HFF-Myc (cell line): Measurements from ENCODE around the gene PLEKHG7.
"Not testable (repeated sequence)": the region's sequence is repeated elsewhere in the genome, so short reads cannot be mapped to it uniquely, and the experiment has no call there.

Experiments used
- DNase-seq: peaks from one replicate; pipeline ENCODE4 v3.0.0-alpha.2; 2011; ENCODE audit warnings: low read depth; ENCODE audit errors: extremely low read depth
- H3K4me3 ChIP-seq: replicated peaks from 2 replicates; pipeline ENCODE4 v1.5.1; 2011; ENCODE audit warnings: low read depth, mild to moderate bottlenecking, control low read depth, low read length
- CTCF ChIP-seq: IDR thresholded peaks from 2 replicates; pipeline ENCODE4 v1.5.1; 2012; ENCODE audit warnings: mild to moderate bottlenecking, low read depth, low read length, control low read depth; ENCODE audit errors: missing control alignments

The PLEKHG7 gene

GRCh38 chr12:92665496-92665895, 37.3 kb upstream of the PLEKHG7 start:
- no peak for DNase-seq
- no peak for TF ChIP-seq CTCF
- H3K4me3 ChIP-seq: no peak overlapping the region

DNA sequence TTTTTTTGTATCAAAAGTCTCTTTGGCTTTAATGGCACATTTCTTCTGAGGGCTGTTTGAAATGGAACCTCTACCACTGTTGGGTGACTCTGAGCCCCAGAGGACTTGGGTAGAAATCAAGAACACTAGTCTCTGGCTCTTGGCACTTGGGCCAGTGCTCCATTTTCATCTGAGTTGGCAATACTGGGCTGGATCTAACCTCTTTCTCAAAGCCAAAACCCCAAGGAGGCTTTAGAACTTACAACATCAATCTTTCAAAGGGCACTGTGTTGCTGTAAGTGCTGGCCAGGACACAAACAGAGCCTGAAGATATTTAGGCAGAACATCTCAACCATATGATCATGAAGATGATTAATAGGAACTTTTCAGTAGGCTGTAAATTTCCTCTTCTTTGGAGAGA, 34.0 kb upstream of the PLEKHG7 start:
- H3K4me3 ChIP-seq: no peak overlapping the region
- no peak for TF ChIP-seq CTCF
- no peak for DNase-seq

- H3K4me3 ChIP-seq, DNase-seq: not testable (repeated sequence)
Measured at GRCh38 chr12:92671524-92671923, 31.3 kb upstream of the PLEKHG7 start.

DNA sequence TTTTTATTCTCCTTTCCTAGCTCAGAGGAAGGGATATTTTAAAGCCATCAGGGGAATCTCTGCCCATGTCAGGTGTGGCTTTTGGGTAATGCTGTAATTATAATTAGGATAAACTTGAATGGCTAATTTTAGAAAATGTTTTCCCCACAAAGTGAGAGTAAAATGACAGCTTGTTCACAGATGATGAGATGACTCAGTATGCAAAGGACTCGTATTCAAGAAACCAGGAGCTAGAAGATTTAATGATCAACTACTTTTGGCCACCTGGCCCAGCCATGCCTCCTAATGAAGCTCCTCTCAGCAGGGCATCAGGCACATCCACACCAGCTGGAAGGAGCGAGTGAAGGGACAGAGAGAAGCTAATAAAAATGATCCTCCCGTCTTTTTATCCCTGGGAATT, 29.0 kb upstream of the PLEKHG7 start:
- H3K4me3 ChIP-seq: no peak overlapping the region
- DNase-seq: no peak
- no peak for TF ChIP-seq CTCF

DNA sequence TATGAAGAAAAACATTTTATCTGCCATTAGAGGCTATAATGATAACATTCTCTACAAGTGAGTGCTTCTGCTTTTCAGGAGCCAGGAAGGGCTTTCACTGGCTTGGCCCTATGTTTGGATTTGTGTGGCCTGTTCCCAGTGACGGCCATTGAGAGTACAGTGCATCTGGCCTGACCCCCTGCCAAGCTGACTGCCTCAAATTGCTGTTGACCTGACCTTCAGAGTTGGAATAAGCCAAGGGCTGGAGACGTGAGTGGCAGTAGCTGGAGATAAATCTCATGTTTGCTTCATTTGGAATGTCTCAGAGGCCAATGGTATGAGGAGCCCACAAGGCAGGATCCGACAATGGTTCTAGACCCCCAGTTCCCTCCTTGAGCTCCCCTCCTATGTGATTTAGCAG, 28.3 kb upstream of the PLEKHG7 start:
- no peak for TF ChIP-seq CTCF
- no peak for DNase-seq
- no peak overlapping the region for H3K4me3 ChIP-seq

DNA sequence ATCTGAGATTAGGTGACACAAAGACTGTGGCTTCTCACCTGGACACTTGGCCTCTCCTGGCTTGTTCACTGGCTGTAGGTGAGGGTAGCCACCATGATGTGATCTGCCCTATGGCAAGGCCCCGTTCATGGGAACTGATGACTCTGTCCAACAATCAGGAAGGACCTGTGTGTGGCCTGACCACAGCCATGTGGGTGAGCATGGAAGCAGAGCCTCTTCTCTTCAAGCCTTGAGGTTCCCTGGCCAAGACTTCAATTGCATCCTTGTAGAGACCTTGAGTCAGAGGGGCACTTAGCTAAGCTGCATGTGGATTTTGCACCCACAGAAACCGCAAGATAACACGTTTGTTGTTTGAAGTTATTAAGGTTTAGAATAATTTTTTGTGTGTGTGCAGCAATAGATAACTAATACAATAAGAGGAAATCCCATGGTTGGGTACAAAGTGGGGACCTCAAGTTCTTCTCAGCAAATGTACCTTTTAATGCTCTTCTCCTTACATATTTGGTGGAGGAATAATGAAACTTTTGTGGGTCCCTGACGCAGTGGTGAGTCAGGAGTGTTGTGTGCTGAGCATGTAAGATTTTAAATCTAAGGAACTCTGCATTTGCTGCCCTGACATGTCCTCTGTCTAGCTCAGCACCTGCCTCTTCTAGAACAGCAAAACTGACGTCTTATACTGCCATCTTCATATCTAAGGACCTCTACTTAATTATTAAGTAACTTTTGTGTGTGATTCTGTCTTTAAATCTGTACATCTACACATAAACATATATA, 27.5 kb upstream of the PLEKHG7 start:
- no peak for DNase-seq
- no peak for TF ChIP-seq CTCF
- no peak overlapping the region for H3K4me3 ChIP-seq

- no peak overlapping the region for H3K4me3 ChIP-seq
- TF ChIP-seq CTCF: no peak
- no peak for DNase-seq
Measured at GRCh38 chr12:92676710-92677109, 26.1 kb upstream of the PLEKHG7 start.
